ENCODE data around the gene MT1E. TPM values are rescaled to one million over a fixed set of nuclear protein-coding genes. Genes with fewer than 3 reads are reported as not detected.

The MT1E gene
- total and polyA plus RNA-seq, 2 donors (not counting 1 experiment from before 2014, with no cell fraction given), result 3.1 TPM; not detected in 1

DNA sequence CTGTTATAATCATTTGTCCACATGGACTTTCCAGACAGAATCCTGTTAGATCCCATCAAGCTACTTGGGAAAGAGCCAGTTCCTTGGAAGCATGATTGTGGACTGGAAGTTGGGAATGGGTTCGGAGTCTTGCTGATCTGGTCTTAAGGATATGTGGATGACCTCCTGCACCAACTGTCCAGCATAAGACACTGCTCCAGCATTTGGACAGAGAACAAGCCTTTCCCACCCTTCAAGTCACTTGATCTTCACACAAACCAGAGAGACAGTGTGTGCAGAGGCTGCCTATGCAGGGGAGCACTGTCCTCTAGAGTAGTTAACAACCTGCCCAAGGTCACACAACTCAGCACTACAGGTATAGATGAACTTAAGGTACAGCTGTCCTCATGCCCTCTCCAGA, 20.3 kb downstream of the MT1E start:
- no peak overlapping the region for H3K27ac Mint-ChIP-seq
- no peak overlapping the region for H3K4me3 Mint-ChIP-seq
- H3K9me3 Mint-ChIP-seq (ENCODE audit: insufficient read depth), result no peaks in the 10 kb centered on the region
- H3K4me2 ChIP-seq (replicated peaks; ENCODE audit: low read depth, low read length, poor library complexity, severe bottlenecking), result no peak overlapping the region
- ATAC-seq (ENCODE audit: low read depth) (no peak), DNase-seq (no peak)
- peaks cover 0 to 50% (median 15%) of the 10 kb centered on the region in 4 experiments for H3K27me3 ChIP-seq (replicated peaks in 1 of 4; ENCODE audit: control extremely low read depth in 1 of 4, control insufficient read depth in 3 of 4, insufficient read depth in 4 of 4, low read length in 3 of 4)
- H3K9ac ChIP-seq (ENCODE audit: low read length), result no peak overlapping the region
- intact Hi-C loops (cut with micrococcal nuclease), result no loop called here
- H3K4me1 Mint-ChIP-seq, result peaks cover 15% of the 10 kb centered on the region
- H2AFZ ChIP-seq (ENCODE audit: insufficient read depth, low read depth, low read length, poor library complexity, severe bottlenecking), result no peak overlapping the region
- peaks cover 0 to 4% (median 0%) of the 10 kb centered on the region in 3 donors for H3K9me3 ChIP-seq (ENCODE audit: control extremely low read depth in 1 of 3, control insufficient read depth in 2 of 3, insufficient read depth in 1 of 3, low read length in 2 of 3)
- no peak for TF ChIP-seq CTCF (IDR thresholded peaks at IDR 0.05)
- no peak for TF ChIP-seq EZH2 (IDR thresholded peaks at IDR 0.05; ENCODE audit: borderline replicate concordance, insufficient read depth, low read depth, low read length, poor library complexity, severe bottlenecking)
- no peaks in the 10 kb centered on the region for H4K20me1 ChIP-seq (ENCODE audit: control insufficient read depth, insufficient read depth, low read length, poor library complexity, severe bottlenecking)
- H3K36me3 ChIP-seq (replicated peaks in 1 of 2; ENCODE audit: control extremely low read depth in 1 of 2, control insufficient read depth in 1 of 2, extremely low read depth in 1 of 2, insufficient read depth in 2 of 2, low read length in 1 of 2), result no peaks in the 10 kb centered on the region
- H3K4me3 ChIP-seq (ENCODE audit: control extremely low read depth in 1 of 5, extremely low read depth in 1 of 5, insufficient read depth in 1 of 5, low read depth in 2 of 5, low read length in 4 of 5), result no peak overlapping the region
- H3K79me2 ChIP-seq (ENCODE audit: control insufficient read depth, insufficient read depth, low read length), result no peaks in the 10 kb centered on the region
- no peak overlapping the region for H3K27ac ChIP-seq (ENCODE audit: low read length in 2 of 2)
- POLR2A ChIA-PET, result no interaction called here
- H3K27me3 Mint-ChIP-seq, result peaks cover 52% of the 10 kb centered on the region
- no CpG with 5 or more reads among the region's 1 CpG for WGBS (ENCODE audit: insufficient coverage)
- CTCF ChIA-PET, result no interaction called here
- H3K4me1 ChIP-seq (ENCODE audit: control insufficient read depth in 2 of 2, insufficient read depth in 2 of 2, low read length in 2 of 2), result peaks cover 14 to 16% of the 10 kb centered on the region in 2 donors

GRCh38 chr16:56647641-56648431, 22.3 kb downstream of the MT1E start:
- ChIA-PET POLR2A (no interaction called here), CTCF (interaction anchor here (1.2 kb wide), 1 partner anchor 53 kb away, joined by 3 read pairs; no protein-coding TSS in a partner anchor)
- no peak overlapping the region for H3K4me3 Mint-ChIP-seq
- Histone ChIP-seq H3K79me2 (ENCODE audit: control insufficient read depth, insufficient read depth, low read length) (no peaks in the 10 kb centered on the region), H3K9me3 (ENCODE audit: control extremely low read depth in 1 of 3, control insufficient read depth in 2 of 3, insufficient read depth in 1 of 3, low read length in 2 of 3) (peaks cover 0 to 4% (median 0%) of the 10 kb centered on the region in 3 donors), H4K20me1 (ENCODE audit: control insufficient read depth, insufficient read depth, low read length, poor library complexity, severe bottlenecking) (no peaks in the 10 kb centered on the region), H3K9ac (ENCODE audit: low read length) (no peak overlapping the region), H3K27ac (ENCODE audit: low read length in 2 of 2) (no peak overlapping the region), H3K36me3 (replicated peaks in 1 of 2; ENCODE audit: control extremely low read depth in 1 of 2, control insufficient read depth in 1 of 2, extremely low read depth in 1 of 2, insufficient read depth in 2 of 2, low read length in 1 of 2) (no peaks in the 10 kb centered on the region), H3K4me1 (ENCODE audit: control insufficient read depth in 2 of 2, insufficient read depth in 2 of 2, low read length in 2 of 2) (peaks cover 14 to 18% of the 10 kb centered on the region in 2 donors), H2AFZ (ENCODE audit: insufficient read depth, low read depth, low read length, poor library complexity, severe bottlenecking) (no peak overlapping the region), H3K4me3 (ENCODE audit: control extremely low read depth in 1 of 5, extremely low read depth in 1 of 5, insufficient read depth in 1 of 5, low read depth in 2 of 5, low read length in 4 of 5) (no peak overlapping the region), H3K27me3 (replicated peaks in 1 of 4; ENCODE audit: control extremely low read depth in 1 of 4, control insufficient read depth in 3 of 4, insufficient read depth in 4 of 4, low read length in 3 of 4) (peaks cover 0 to 51% (median 14%) of the 10 kb centered on the region in 4 experiments), H3K4me2 (replicated peaks; ENCODE audit: low read depth, low read length, poor library complexity, severe bottlenecking) (no peak overlapping the region)
- peaks cover 47% of the 10 kb centered on the region for H3K27me3 Mint-ChIP-seq
- no peaks in the 10 kb centered on the region for H3K9me3 Mint-ChIP-seq (ENCODE audit: insufficient read depth)
- ATAC-seq (ENCODE audit: low read depth), result no peak
- no peak for TF ChIP-seq EZH2 (IDR thresholded peaks at IDR 0.05; ENCODE audit: borderline replicate concordance, insufficient read depth, low read depth, low read length, poor library complexity, severe bottlenecking)
- TF ChIP-seq CTCF (IDR thresholded peaks at IDR 0.05), result no peak
- no peak for DNase-seq
- H3K4me1 Mint-ChIP-seq, result peaks cover 12% of the 10 kb centered on the region
- WGBS (ENCODE audit: insufficient coverage), result 39% methylated on average over 31 of the region's 33 CpGs
- no peak overlapping the region for H3K27ac Mint-ChIP-seq
- intact Hi-C loops (cut with micrococcal nuclease), result no loop called here
